OCI-LY3 (cell line): ENCODE data around the gene NFYC.
"Not testable (repeated sequence)": the region's sequence is repeated elsewhere in the genome, so short reads cannot be mapped to it uniquely, and the experiment has no call there.

Experiments used
- H2AFZ ChIP-seq: fragments of 200-600, 300-600 bp; shearing (Covaris generic); 2 replicates; pipeline ENCODE4 v1.6.0; 2014; ENCODE audit warnings: antibody characterized with exemption, low read depth, low read length
- H3K27ac ChIP-seq: fragments of 200-600, 300-600 bp; sonication (generic); 2 replicates; pipeline ENCODE4 v1.5.1; 2014; ENCODE audit warnings: mild to moderate bottlenecking, low read length, moderate library complexity, mixed read lengths
- H3K27me3 ChIP-seq: fragments of 200-600, 300-600 bp; sonication (generic); 2 replicates; pipeline ENCODE4 v1.6.1; 2014; ENCODE audit warnings: low read depth, low read length, mixed read lengths
- H3K36me3 ChIP-seq: fragments of 200-600, 300-600 bp; sonication (generic); replicated peaks from 2 replicates; pipeline ENCODE3; 2014; ENCODE audit warnings: low read depth, low read length, mixed read lengths
- H3K4me1 ChIP-seq: fragments of 300-600, 200-600 bp; sonication (generic); 2 replicates; pipeline ENCODE4 v1.6.1; 2014; ENCODE audit warnings: low read length, mixed read lengths
- H3K4me2 ChIP-seq: fragments of 200-600, 300-600 bp; sonication (generic); 2 replicates; pipeline ENCODE4 v1.6.1; 2014; ENCODE audit warnings: low read length, mixed read lengths
- H3K4me3 ChIP-seq: fragments of 300-600, 200-600 bp; sonication (generic); 2 replicates; pipeline ENCODE4 v1.5.1; 2014; ENCODE audit warnings: antibody characterized with exemption, mild to moderate bottlenecking, low read length, moderate library complexity
- H3K79me2 ChIP-seq: fragments of 300-600, 200-600 bp; shearing (Covaris generic); 2 replicates; pipeline ENCODE4 v1.6.1; 2014; ENCODE audit warnings: mild to moderate bottlenecking, low read length, mixed read lengths
- H3K9ac ChIP-seq: fragments of 300-600, 200-600 bp; shearing (Covaris generic); 2 replicates; pipeline ENCODE4 v1.6.0; 2014; ENCODE audit warnings: mild to moderate bottlenecking, low read length, moderate library complexity
- H3K9me3 ChIP-seq: fragments of 200-600, 300-600 bp; shearing (Covaris generic); 2 replicates; pipeline ENCODE4 v1.6.1; 2014; ENCODE audit warnings: low read length, mixed read lengths; ENCODE audit not compliant: insufficient read depth
- H4K20me1 ChIP-seq: fragments of 200-600, 300-600 bp; sonication (generic); 2 replicates; pipeline ENCODE4 v1.6.1; 2016; ENCODE audit warnings: low read length, mixed read lengths; ENCODE audit not compliant: insufficient read depth
- EZH2phosphoT487 ChIP-seq: fragments of 200-600 bp; shearing (Covaris generic); IDR thresholded peaks from 2 replicates; pipeline ENCODE4 v1.6.1; 2018; ENCODE audit warnings: antibody characterized with exemption, mixed run types, low read depth
- TF ChIP-seq, protein P1 (sequence below): fragments of 200-600, 300-600 bp; sonication (generic); IDR thresholded peaks from 2 replicates; pipeline ENCODE4 v1.5.1; 2014; ENCODE audit warnings: antibody characterized with exemption, low read length, low read depth

Gene NFYC

DNA sequence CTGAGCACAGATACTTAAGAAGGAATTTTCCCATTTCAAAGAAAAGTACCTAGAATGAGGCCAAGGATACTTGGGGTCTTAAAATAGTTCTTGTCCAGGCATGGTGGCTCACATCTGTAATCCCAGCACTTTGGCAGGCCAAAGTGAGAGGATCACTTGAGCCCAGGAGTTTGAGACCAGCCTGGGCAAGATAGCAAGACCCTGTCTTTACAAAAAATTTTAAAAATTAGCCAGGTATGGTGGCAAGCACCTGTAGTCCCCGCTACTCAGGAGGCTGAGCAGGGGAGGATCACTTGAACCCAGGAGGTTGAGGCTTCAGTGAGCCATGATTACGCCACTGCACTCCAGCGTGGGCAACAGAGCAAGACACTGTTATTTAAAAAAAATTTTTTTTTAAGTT lies 29.0 kb downstream of the NFYC start:
- H3K9me3 ChIP-seq: no peaks in the 10 kb centered on the region
- no peak overlapping the region for H3K9ac ChIP-seq
- no peaks in the 10 kb centered on the region for H3K4me1 ChIP-seq
- no peak overlapping the region for H2AFZ ChIP-seq
- TF ChIP-seq, protein P1, sequence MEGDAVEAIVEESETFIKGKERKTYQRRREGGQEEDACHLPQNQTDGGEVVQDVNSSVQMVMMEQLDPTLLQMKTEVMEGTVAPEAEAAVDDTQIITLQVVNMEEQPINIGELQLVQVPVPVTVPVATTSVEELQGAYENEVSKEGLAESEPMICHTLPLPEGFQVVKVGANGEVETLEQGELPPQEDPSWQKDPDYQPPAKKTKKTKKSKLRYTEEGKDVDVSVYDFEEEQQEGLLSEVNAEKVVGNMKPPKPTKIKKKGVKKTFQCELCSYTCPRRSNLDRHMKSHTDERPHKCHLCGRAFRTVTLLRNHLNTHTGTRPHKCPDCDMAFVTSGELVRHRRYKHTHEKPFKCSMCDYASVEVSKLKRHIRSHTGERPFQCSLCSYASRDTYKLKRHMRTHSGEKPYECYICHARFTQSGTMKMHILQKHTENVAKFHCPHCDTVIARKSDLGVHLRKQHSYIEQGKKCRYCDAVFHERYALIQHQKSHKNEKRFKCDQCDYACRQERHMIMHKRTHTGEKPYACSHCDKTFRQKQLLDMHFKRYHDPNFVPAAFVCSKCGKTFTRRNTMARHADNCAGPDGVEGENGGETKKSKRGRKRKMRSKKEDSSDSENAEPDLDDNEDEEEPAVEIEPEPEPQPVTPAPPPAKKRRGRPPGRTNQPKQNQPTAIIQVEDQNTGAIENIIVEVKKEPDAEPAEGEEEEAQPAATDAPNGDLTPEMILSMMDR: no peak
- no peak for TF ChIP-seq EZH2phosphoT487
- no peaks in the 10 kb centered on the region for H3K36me3 ChIP-seq
- H4K20me1 ChIP-seq: peaks cover 3% of the 10 kb centered on the region; the same call in 1 of the 2 replicates
- H3K27me3 ChIP-seq: no peaks in the 10 kb centered on the region
- peaks cover 46% of the 10 kb centered on the region for H3K79me2 ChIP-seq
- H3K4me3 ChIP-seq: no peak overlapping the region
- H3K4me2 ChIP-seq: no peak overlapping the region
- no peak overlapping the region for H3K27ac ChIP-seq

DNA sequence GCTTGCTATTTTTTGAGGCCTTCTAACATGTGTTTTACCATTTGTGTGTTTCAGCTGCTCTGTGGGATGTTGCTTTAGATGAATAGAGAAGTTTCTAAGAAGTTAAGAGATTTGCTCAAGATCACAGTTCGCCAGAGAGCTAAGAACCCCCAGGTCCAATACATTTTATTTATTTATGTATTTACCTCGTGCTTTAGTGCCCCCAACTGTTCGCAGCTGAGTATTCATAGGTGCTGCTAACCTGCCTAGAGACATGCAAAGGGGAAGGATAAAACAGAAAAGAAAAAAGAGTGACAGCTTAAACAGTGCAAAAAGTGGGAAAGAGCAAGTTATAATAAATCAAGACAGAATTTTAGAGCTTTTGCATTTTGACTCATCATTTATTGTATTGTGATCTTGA lies 31.1 kb downstream of the NFYC start:
- Histone ChIP-seq H3K4me1 (no peaks in the 10 kb centered on the region), H3K9ac (no peak overlapping the region), H3K79me2 (peaks cover 45% of the 10 kb centered on the region), H3K36me3 (no peaks in the 10 kb centered on the region), H2AFZ (no peak overlapping the region), H4K20me1 (peaks cover 3% of the 10 kb centered on the region; the same call in 1 of the 2 replicates), H3K4me3 (no peak overlapping the region), H3K9me3 (no peaks in the 10 kb centered on the region), H3K27me3 (no peaks in the 10 kb centered on the region), H3K4me2 (no peak overlapping the region), H3K27ac (no peak overlapping the region)
- TF ChIP-seq, protein P1: peak; percentile 29
- TF ChIP-seq EZH2phosphoT487: no peak

DNA sequence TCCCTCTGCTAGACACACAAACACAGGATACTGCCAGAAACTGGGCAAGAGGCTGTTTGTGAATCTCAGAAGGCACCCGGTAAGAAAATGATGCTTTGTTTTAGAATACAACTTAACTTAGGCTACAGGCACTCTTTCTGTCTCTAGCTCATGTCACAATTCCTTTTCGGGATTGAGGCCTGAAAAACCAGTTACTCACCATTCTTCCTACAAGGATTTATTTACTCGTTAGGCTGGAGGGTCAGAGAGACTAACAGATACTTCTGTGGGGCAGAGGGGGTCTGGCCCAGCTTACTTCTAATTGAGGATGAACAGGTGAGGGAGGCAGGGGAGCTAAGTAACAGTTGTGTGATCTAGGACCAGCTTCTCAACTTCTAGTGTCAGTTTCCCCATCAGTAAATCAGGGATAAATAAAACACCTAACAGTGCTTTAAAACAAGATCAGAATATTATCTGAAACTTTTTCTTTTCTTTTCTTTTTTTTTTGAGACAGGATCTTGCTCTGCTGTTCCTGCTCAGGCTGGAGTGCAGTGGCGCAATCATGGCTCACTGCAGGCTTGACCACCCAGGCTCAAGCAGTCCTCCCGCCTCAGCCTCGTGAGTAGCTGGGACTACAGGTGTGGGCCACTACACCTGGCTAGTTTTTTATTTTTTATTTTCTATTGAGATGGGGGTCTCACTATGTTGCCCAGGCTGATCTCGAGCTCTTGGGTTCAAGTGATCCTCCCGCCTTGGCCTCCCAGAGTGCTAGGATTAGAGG lies 31.9 kb downstream of the NFYC start:
- H3K9me3 ChIP-seq: no peaks in the 10 kb centered on the region
- H3K4me2 ChIP-seq: no peak overlapping the region
- H3K36me3 ChIP-seq: no peaks in the 10 kb centered on the region
- no peaks in the 10 kb centered on the region for H3K27me3 ChIP-seq
- H3K4me1 ChIP-seq: no peaks in the 10 kb centered on the region
- peaks cover 3% of the 10 kb centered on the region; the same call in 1 of the 2 replicates for H4K20me1 ChIP-seq
- peaks cover 40% of the 10 kb centered on the region for H3K79me2 ChIP-seq
- TF ChIP-seq EZH2phosphoT487: no peak
- TF ChIP-seq, protein P1: no peak
- H2AFZ ChIP-seq: no peak overlapping the region
- H3K27ac ChIP-seq: no peak overlapping the region
- H3K9ac ChIP-seq: no peak overlapping the region
- H3K4me3 ChIP-seq: no peak overlapping the region

DNA sequence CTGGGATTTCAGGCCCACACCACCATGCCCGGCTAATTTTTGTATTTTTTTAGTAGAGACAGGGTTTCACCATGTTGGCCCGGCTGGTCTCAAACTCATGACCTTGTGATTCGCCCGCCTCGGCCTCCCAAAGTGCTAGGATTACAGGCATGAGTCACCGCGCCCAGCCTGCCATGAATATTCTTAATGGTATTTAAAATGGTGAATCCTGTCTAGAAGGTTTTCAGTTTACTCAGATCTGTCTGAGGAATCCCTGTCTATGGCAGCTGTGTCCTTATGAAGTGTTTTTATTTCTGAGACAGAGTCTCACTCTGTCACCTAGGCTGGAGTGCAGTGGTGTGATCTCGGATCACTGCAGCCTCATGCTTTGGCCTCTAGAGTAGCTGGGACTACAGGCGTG lies 36.2 kb downstream of the NFYC start:
- not testable (repeated sequence) for H3K9me3 ChIP-seq, H3K4me3 ChIP-seq, H3K9ac ChIP-seq, H3K36me3 ChIP-seq, H2AFZ ChIP-seq, H3K27me3 ChIP-seq, H4K20me1 ChIP-seq, H3K27ac ChIP-seq, H3K4me1 ChIP-seq, H3K4me2 ChIP-seq
- H3K79me2 ChIP-seq: peaks cover 51% of the 10 kb centered on the region

DNA sequence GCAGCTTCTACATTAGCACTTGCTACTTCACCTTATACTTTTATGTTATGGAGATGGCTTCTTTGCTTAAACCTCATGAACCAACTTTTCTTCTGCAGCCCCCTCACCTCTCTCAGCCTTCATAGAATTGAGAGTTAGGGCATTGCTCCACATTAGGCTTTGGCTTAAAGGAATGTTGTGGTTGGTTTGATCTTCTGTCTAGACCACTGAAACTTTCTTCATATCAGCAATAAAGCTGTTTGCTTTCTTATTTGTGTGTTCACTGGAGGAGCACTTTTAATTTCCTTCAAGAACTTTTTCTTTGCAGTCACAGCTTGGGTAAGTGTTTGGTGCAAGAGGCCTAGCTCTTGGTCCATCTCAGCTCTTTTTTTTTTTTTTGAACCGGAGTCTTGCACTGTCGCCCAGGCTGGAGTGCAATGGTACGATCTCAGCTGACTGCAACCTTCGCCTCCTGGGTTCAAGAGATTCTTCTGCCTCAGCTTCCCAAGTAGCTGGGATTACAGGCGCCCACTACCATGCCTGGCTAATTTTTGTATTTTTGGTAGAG lies 37.9 kb downstream of the NFYC start:
- not testable (repeated sequence) for H3K9ac ChIP-seq, H3K27me3 ChIP-seq, H3K36me3 ChIP-seq, H3K4me1 ChIP-seq, H2AFZ ChIP-seq, H3K27ac ChIP-seq, H4K20me1 ChIP-seq, H3K4me2 ChIP-seq, H3K9me3 ChIP-seq, H3K4me3 ChIP-seq
- peaks cover 54% of the 10 kb centered on the region for H3K79me2 ChIP-seq
